ENCODE data around the gene SEMA4D. TPM values are rescaled to one million over a fixed set of nuclear protein-coding genes. Genes with fewer than 3 reads are reported as not detected.

The SEMA4D gene
- total and polyA plus RNA-seq, 5 experiments from 2014 or later = 154 to 573 (median 359) TPM

DNA sequence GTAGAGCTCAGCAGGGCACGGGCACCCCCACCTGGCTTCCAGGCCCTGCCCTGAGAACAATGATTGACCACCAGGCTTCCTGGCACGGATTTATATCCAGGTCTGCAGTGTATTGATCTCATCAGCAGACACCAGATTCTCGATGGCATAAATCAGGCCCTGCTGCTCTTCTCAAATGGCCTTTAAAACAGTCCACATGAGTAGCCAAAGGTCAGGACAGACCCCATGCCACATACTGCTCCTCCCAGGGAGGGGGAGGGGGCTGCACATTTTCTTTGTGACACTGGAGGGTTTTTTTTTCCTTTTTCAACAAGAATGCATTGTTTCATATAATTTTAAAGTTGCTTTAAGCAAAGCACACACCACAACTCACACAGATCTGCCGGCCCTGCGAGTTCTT, 85.4 kb downstream of the SEMA4D start:
- Mint-ChIP-seq H3K4me1 (peaks cover 47 to 94% (median 84%) of the 10 kb centered on the region in 4 donors), H3K4me3 (no peak overlapping the region), H3K9me3 (peaks cover 0 to 4% (median 2%) of the 10 kb centered on the region in 9 donors), H3K27me3 (no peaks in the 10 kb centered on the region), H3K36me3 (peaks cover 3 to 86% (median 22%) of the 10 kb centered on the region in 3 donors), H3K27ac (peak overlapping the region in 5 of 10 donors; percentile 24 to 92 (median 69))
- ATAC-seq (no peak), DNase-seq (no peak)
- POLR2A ChIA-PET = interaction anchor here (0.9 kb wide), 1 partner anchor 11 kb away, joined by 3 read pairs; no protein-coding TSS in a partner anchor

DNA sequence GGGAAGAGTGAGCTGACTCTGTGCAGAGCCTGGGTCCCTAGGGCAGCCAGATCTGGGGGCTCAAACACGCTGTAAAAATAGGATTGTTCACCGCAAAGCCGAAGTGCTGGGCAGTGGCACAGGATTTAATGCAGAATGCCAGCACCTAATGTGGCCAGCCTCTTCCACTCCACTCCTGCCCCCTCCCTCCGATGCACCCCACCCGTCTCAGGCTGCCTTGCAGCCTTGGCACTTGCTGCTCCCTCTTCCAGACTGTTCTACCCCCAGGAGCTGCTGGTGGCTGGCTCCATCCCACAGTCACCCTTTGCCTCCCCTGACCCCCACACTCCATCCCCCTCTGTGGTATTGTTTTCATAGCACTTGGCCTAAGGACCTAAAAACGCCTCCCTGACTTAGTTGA, 86.2 kb downstream of the SEMA4D start:
- H3K9me3 Mint-ChIP-seq = peaks cover 0 to 8% (median 4%) of the 10 kb centered on the region in 9 donors
- peak overlapping the region in 9 of 10 donors; percentile 1 to 92 (median 74) for H3K27ac Mint-ChIP-seq
- POLR2A ChIA-PET = interaction anchor here (2.3 kb wide), 1 partner anchor 17 kb away, joined by 6 read pairs; no protein-coding TSS in a partner anchor

DNA sequence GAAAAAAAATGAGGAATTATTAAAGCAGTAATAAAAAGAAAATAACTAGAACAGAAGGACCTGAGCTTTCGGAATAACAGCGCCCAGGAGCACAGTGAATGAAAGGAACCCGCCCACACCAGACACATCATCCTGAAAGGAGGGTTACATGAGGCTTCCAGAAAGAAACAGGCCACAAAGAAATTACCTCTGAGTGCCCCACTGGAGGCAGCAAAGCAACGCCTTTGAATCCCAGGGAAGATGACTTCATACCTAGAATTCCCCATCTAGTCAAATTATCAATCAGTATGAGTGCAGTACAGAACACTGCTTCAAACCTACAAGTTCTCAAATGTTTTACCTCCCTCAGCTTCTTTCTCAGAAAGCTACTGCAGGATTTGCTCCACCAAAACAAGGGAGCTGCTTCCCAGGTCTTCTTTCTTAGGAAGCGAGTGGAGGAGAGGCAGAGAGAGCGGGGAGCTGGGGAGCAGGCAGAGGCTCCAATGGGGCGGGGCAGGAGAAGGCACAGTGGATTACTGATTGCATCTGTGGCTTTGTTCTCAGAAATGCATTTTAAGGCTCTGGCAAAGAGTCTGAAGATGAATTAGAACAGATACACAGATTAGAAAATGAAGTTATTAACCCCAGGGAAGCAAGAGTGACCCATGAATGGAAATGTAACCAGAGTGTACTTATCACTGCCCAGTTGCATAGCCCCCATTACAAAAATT, 87.1 kb downstream of the SEMA4D start:
- DNase-seq (no peak), ATAC-seq (no peak)
- Mint-ChIP-seq H3K4me3 (peak overlapping the region in 8 of 10 donors; percentile 6 to 69 (median 38)), H3K27me3 (no peaks in the 10 kb centered on the region), H3K9me3 (peaks cover 0 to 8% (median 4%) of the 10 kb centered on the region in 9 donors), H3K27ac (peak overlapping the region in 9 of 10 donors; percentile 24 to 92 (median 79)), H3K36me3 (peaks cover 5 to 87% (median 21%) of the 10 kb centered on the region in 3 donors), H3K4me1 (peaks cover 55 to 97% (median 85%) of the 10 kb centered on the region in 4 donors)
- POLR2A ChIA-PET = interaction anchor here (0.7 to 3.1 kb wide), 7 partner anchors 8 to 138 kb away, joined by 3 to 14 read pairs (median 6); no protein-coding TSS in a partner anchor

More for the DNA sequence above, 86.2 kb downstream of the SEMA4D start:
- DNase-seq (no peak), ATAC-seq (no peak)
- Mint-ChIP-seq H3K4me3 (peak overlapping the region in 3 of 10 donors; percentile 8 to 40 (median 30)), H3K27me3 (no peaks in the 10 kb centered on the region), H3K4me1 (peaks cover 49 to 93% (median 84%) of the 10 kb centered on the region in 4 donors), H3K36me3 (peaks cover 5 to 85% (median 21%) of the 10 kb centered on the region in 3 donors)

DNA sequence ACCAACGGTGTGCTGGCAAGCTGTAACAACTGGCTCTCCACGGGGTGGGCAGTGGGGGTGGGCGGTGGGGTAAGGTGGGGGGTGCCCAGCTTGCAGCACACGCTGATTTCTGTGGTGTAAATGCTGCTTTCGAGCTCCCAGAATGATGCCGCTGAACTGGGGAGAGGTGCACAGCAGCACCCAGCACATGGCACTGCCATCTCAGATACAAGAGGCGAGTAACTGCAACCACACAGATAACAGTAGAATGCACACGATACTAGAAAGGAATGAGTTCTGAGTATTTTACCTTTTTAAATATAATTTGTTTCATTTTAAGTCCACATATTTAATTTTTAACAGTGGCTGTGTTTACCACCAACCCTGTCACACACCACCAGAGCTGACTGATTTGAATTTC, 87.9 kb downstream of the SEMA4D start:
- DNase-seq (no peak), ATAC-seq (no peak)
- Mint-ChIP-seq H3K4me3 (peak overlapping the region in 8 of 10 donors; percentile 2 to 69 (median 50)), H3K9me3 (peaks cover 0 to 8% (median 4%) of the 10 kb centered on the region in 9 donors), H3K36me3 (peaks cover 5 to 87% (median 21%) of the 10 kb centered on the region in 3 donors), H3K4me1 (peaks cover 62 to 98% (median 90%) of the 10 kb centered on the region in 4 donors), H3K27ac (peak overlapping the region in 8 of 10 donors; percentile 12 to 92 (median 74)), H3K27me3 (no peaks in the 10 kb centered on the region)
- POLR2A ChIA-PET = interaction anchor here (0.7 to 3.1 kb wide), 7 partner anchors 9 to 139 kb away, joined by 3 to 14 read pairs (median 6); no protein-coding TSS in a partner anchor

DNA sequence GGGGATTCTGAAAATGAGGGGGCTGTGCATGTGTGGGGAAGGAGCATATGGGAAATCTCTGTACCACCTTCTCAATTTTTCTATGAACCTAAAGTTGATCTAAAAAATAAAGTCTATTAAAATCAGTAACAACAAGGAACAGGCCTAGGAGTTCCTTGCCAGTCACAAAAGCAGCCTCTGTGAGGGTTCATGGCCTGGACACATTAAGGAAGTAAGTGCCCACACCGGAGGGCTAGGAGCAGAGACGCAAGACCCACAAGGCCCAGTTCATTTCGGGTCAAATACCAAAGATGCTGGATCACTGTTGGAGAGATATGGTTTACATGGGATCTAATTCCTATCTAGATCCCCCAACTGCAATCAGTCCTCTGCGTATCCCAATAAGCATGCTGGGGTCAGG, 88.4 kb downstream of the SEMA4D start:
- ATAC-seq = no peak
- Mint-ChIP-seq H3K27me3 (no peaks in the 10 kb centered on the region), H3K27ac (peak overlapping the region in 9 of 10 donors; percentile 79 to 92 (median 88)), H3K4me3 (peak overlapping the region; percentile 34 to 85 (median 74)), H3K4me1 (peaks cover 62 to 98% (median 94%) of the 10 kb centered on the region in 4 donors), H3K9me3 (peaks cover 0 to 8% (median 4%) of the 10 kb centered on the region in 9 donors), H3K36me3 (peaks cover 5 to 88% (median 21%) of the 10 kb centered on the region in 3 donors)
- POLR2A ChIA-PET = interaction anchor here (0.8 to 3.1 kb wide), 8 partner anchors 9 to 140 kb away, joined by 3 to 14 read pairs (median 6); no protein-coding TSS in a partner anchor
- DNase-seq = no peak

DNA sequence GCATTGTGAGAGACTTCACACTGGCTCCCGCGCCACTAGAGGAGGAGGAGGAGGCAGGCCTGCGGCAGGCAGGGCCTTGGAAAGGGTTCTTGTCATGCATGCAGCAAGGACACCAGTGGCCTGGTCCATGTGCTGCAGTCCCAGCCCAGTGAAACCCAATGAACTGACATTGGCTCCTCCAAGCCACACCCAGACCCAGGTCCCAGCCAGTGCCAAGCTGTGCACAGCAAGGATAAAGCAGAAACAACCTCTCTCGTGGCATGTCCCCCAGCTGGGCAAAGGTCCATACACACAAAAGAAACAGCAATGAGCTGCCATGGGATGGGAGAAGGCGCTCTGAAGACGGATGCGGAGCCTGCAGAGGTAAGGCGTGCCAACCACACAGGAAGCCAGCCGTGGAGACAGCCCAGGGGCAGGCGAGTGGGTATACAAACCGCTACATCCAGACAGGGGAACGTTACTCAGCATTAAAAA, 89.2 kb downstream of the SEMA4D start:
- Mint-ChIP-seq H3K4me1 (peaks cover 64 to 98% (median 96%) of the 10 kb centered on the region in 4 donors), H3K27ac (peak overlapping the region; percentile 79 to 92 (median 87)), H3K9me3 (peaks cover 0 to 8% (median 4%) of the 10 kb centered on the region in 9 donors), H3K36me3 (peaks cover 5 to 88% (median 21%) of the 10 kb centered on the region in 3 donors), H3K4me3 (peak overlapping the region; percentile 34 to 85 (median 74)), H3K27me3 (no peaks in the 10 kb centered on the region)
- ATAC-seq (peak; percentile 92 to 97), DNase-seq (peak; percentile 40 to 80 (median 64))
- POLR2A ChIA-PET = interaction anchor here (0.6 to 3.1 kb wide), 12 partner anchors 10 to 140 kb away, joined by 3 to 14 read pairs (median 4); no protein-coding TSS in a partner anchor

DNA sequence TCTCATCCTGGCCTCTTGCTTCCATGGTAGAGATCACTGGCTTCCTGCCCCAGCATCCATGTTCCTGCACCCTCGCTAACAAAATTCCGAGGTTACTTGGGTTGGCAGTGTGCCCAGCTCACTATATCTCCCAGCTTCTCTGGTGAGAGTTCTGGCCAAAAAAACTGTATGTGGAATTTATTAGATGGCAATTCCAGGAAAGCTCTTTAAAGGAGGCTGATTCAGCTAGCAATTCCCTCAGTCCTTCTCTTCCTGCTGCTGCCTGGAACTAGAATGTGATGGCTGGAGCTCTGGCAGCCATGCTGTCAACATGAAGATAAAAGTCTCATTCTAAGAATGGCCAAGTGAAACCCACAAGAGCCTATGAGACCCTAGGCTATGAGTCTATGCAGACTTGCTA, 90.8 kb downstream of the SEMA4D start:
- POLR2A ChIA-PET = interaction anchor here (0.8 to 1.3 kb wide), 3 partner anchors 11 to 132 kb away, joined by 3 to 4 read pairs (median 3); no protein-coding TSS in a partner anchor
- H3K9me3 Mint-ChIP-seq = peaks cover 0 to 8% (median 4%) of the 10 kb centered on the region in 9 donors
- peak overlapping the region in 6 of 10 donors; percentile 24 to 68 (median 40) for H3K4me3 Mint-ChIP-seq
- peak overlapping the region in 9 of 10 donors; percentile 28 to 92 (median 88) for H3K27ac Mint-ChIP-seq
- DNase-seq = no peak
- no peaks in the 10 kb centered on the region for H3K27me3 Mint-ChIP-seq
- H3K4me1 Mint-ChIP-seq = peaks cover 58 to 89% (median 86%) of the 10 kb centered on the region in 4 donors
- peaks cover 5 to 89% (median 21%) of the 10 kb centered on the region in 3 donors for H3K36me3 Mint-ChIP-seq
- no peak for ATAC-seq

DNA sequence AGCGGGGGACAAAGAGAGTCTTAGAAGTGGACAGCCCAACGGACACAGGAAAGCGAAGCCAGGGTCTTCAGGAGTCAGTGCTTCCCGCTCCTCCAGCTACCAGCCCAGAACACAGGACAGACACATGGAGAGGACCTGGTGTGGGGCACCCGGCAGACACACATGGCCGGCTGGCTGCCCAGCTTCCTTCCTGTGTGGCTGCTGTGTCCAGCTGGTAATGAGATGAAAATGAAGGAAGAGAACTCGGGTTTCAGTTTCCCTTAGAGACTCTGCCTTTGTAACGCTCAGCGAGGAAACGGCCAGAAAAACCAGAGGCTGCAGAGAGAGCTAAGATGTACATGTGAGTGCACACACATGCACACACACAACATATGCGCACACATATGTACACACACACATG, 92.1 kb downstream of the SEMA4D start:
- peak in 1 of 10 donors; percentile 38 for DNase-seq
- Mint-ChIP-seq H3K9me3 (peaks cover 0 to 8% (median 4%) of the 10 kb centered on the region in 9 donors), H3K4me3 (peak overlapping the region in 5 of 10 donors; percentile 18 to 62 (median 35)), H3K27me3 (no peaks in the 10 kb centered on the region), H3K27ac (peak overlapping the region; percentile 49 to 92 (median 88)), H3K4me1 (peaks cover 52 to 86% (median 78%) of the 10 kb centered on the region in 4 donors), H3K36me3 (peaks cover 5 to 89% (median 20%) of the 10 kb centered on the region in 3 donors)
- no peak for ATAC-seq
- POLR2A ChIA-PET = interaction anchor here (0.8 to 1.3 kb wide), 2 partner anchors 18 to 88 kb away, joined by 3 read pairs; partner anchors contain the start of gene SECISBP2

DNA sequence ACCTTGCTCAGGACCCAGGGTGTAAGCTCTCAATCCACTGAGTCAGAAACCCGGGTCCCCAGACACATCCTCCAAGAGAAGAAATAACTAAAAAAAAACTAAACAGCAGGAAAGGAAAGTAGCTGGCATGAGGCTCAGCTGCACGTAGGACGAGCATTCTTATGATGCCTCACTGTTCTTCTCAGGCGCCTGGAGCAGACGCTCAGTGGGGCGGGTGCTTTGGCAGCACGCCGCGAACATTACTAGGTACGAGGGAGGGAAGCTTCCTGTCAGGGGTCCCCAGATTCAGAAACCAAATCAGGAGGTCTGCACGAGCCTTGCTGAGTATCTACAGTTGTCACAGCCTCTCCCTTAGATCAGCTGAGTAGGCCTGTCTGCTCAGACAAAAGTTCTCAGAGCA, 93.8 kb downstream of the SEMA4D start:
- Mint-ChIP-seq H3K4me1 (peaks cover 47 to 85% (median 70%) of the 10 kb centered on the region in 4 donors), H3K27ac (peak overlapping the region; percentile 74 to 95 (median 88)), H3K4me3 (peak overlapping the region in 7 of 10 donors; percentile 7 to 62 (median 33)), H3K27me3 (no peaks in the 10 kb centered on the region), H3K9me3 (peaks cover 0 to 8% (median 4%) of the 10 kb centered on the region in 9 donors), H3K36me3 (peaks cover 5 to 92% (median 18%) of the 10 kb centered on the region in 3 donors)
- POLR2A ChIA-PET = interaction anchor here (0.8 to 1.6 kb wide), 3 partner anchors 11 to 125 kb away, joined by 3 to 5 read pairs (median 4); no protein-coding TSS in a partner anchor
- ATAC-seq = peak; percentile 20 to 34
- DNase-seq = peak in 2 of 10 donors; percentile 28 to 35

DNA sequence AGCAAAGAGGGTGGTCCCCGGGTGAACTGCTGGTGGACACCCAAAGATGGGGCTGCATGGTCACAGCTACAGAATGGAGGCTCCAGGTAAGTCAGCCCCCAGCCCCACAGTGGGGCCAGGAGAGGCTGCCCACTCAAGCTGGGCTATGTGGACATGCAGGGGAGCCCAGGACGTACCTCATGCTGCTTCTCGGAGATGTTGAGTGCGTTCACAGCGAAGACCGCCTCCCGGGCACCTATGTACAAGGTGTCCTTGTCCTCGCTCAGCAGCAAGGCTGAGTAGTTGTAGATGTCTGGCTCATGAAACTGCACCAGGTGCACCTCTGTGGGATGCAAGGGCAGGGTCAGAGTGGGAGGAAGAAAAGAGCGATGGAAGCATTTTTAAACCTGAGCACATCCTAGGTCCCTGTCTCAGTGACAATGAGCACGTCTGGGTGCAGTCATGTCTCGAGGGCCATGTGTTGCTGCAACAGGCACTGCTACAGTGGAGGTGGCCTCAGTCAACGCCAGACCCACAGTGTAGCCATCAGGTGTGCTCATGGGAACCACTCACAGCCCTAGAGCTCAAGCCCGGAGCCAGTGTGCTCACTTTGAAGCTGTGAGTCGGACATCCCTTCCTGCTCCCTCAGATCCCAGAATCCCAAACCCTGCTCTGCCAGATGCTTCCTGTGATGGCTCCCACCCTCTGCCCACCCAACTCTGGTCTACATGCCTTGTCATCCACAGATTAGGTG, 95.1 kb downstream of the SEMA4D start:
- peak overlapping the region in 1 of 10 donors; percentile 30 for H3K4me3 Mint-ChIP-seq
- peak overlapping the region in 7 of 10 donors; percentile 33 to 86 (median 74) for H3K27ac Mint-ChIP-seq
- peaks cover 5 to 99% (median 19%) of the 10 kb centered on the region in 3 donors for H3K36me3 Mint-ChIP-seq
- H3K4me1 Mint-ChIP-seq = peaks cover 37 to 73% (median 58%) of the 10 kb centered on the region in 4 donors
- H3K27me3 Mint-ChIP-seq = no peaks in the 10 kb centered on the region
- ATAC-seq = no peak
- H3K9me3 Mint-ChIP-seq = peaks cover 0 to 7% (median 4%) of the 10 kb centered on the region in 9 donors
- POLR2A ChIA-PET = interaction anchor here (0.8 to 1.8 kb wide), 4 partner anchors 15 to 146 kb away, joined by 3 to 5 read pairs (median 4); no protein-coding TSS in a partner anchor
- DNase-seq = no peak

DNA sequence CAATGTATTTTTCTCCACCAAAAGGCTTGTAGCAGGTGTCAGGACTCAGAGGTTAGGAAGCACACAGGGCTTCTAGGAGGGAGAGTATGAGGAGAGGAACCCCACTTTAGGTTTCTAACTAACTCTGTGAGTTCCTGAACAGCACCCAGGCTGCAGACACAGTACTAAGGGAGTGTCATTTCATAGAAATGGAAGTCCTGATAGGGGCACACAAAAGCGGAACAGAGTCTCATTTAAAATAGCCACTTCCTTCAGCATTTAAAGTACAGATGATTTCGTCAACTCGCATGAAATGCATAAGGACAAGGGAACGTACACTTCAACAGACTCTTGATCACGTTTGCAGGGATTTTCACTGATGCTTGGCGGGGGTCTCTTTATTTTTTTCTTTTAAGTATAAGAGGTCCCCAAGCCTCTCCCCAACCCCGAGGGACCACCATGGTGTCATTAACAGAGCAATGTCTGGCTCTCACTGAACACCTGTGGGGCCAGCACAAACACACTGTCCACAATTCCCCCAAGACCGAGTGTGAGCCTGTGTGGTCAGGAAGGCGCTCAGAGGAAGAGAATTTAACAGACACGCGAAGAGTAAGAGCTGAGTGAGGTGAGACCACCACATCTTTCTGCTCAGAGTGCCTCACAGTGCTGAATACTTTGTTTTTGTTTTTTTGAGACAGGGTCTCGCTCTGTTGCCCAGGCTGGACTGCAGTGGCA, 97.4 kb downstream of the SEMA4D start:
- Mint-ChIP-seq H3K27me3 (no peaks in the 10 kb centered on the region), H3K4me3 (peak overlapping the region in 1 of 10 donors; percentile 68), H3K36me3 (peaks cover 0 to 97% (median 16%) of the 10 kb centered on the region in 3 donors), H3K4me1 (peaks cover 17 to 50% (median 36%) of the 10 kb centered on the region in 4 donors), H3K9me3 (no peaks in the 10 kb centered on the region), H3K27ac (peak overlapping the region in 9 of 10 donors; percentile 39 to 88 (median 76))
- DNase-seq (no peak), ATAC-seq (peak in 1 of 2 donors; percentile 38)
- POLR2A ChIA-PET = no interaction called here
